Measurements from ENCODE around the gene FCHSD1. TPM values are rescaled to one million over a fixed set of nuclear protein-coding genes. Genes with fewer than 3 reads are reported as not detected.
A peak's percentile ranks its signal among the peaks of the same experiment; 100 is the strongest.

Gene FCHSD1
- total RNA-seq, 3 donors from 2014 or later: 18.1 to 32.1 (median 24.3) TPM

- Histone ChIP-seq H3K9me3 (no peaks in the 10 kb centered on the region), H3K36me3 (no peaks in the 10 kb centered on the region), H3K27ac (peak overlapping the region; percentile 10 to 64), H3K27me3 (no peaks in the 10 kb centered on the region), H3K4me3 (no peak overlapping the region), H3K4me1 (no peaks in the 10 kb centered on the region)
- DNase-seq (ENCODE audit: low spot score in 2 of 2): peak in 1 of 2 donors; percentile 26
- intact Hi-C loops (cut with DNase I; ENCODE audit: low total_unique reads): no loop called here
- TF ChIP-seq, protein P1, sequence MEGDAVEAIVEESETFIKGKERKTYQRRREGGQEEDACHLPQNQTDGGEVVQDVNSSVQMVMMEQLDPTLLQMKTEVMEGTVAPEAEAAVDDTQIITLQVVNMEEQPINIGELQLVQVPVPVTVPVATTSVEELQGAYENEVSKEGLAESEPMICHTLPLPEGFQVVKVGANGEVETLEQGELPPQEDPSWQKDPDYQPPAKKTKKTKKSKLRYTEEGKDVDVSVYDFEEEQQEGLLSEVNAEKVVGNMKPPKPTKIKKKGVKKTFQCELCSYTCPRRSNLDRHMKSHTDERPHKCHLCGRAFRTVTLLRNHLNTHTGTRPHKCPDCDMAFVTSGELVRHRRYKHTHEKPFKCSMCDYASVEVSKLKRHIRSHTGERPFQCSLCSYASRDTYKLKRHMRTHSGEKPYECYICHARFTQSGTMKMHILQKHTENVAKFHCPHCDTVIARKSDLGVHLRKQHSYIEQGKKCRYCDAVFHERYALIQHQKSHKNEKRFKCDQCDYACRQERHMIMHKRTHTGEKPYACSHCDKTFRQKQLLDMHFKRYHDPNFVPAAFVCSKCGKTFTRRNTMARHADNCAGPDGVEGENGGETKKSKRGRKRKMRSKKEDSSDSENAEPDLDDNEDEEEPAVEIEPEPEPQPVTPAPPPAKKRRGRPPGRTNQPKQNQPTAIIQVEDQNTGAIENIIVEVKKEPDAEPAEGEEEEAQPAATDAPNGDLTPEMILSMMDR (IDR thresholded peaks at IDR 0.05): no peak
- no peak for TF ChIP-seq POLR2A (IDR thresholded peaks at IDR 0.05)
- no peak for TF ChIP-seq POLR2AphosphoS5 (IDR thresholded peaks at IDR 0.05)
These were observed 45.5 kb downstream of the FCHSD1 start for GRCh38 chr5:141605523-141606277.

GRCh38 chr5:141603923-141604717 lies 47.1 kb downstream of the FCHSD1 start:
- H3K27me3 ChIP-seq: no peaks in the 10 kb centered on the region
- TF ChIP-seq POLR2AphosphoS5 (IDR thresholded peaks at IDR 0.05) (peak in 1 of 3 donors; percentile 49), POLR2A (IDR thresholded peaks at IDR 0.05) (no peak)
- TF ChIP-seq, protein P1 (IDR thresholded peaks at IDR 0.05): no peak
- peak in 1 of 2 donors; percentile 61 for DNase-seq (ENCODE audit: low spot score in 2 of 2)

DNA sequence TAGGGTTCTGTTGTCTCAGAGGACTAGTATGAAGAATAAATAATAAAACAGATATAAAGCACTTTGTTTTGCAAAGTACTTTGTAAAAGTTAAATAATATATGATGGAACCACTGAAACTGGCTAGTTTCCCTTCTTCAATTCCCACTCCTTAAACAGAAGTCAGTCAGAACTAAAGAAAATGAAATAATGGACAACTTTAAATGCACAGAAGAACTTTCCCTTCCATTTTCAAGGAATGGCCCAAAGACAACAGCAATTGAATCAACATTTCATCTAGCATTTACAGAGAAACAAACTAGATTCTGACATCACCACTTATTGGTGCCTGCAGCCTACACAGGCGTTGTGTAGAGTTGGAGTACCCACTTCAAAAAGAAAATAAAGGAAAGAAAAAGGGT lies 48.6 kb downstream of the FCHSD1 start:
- TF ChIP-seq, protein P1 (IDR thresholded peaks at IDR 0.05): no peak
- intact Hi-C loops (cut with DNase I; ENCODE audit: low total_unique reads): loop anchor here (1.0 kb wide), 1 partner anchor 27 kb away; no protein-coding TSS in a partner anchor
- Histone ChIP-seq H3K27ac (no peak overlapping the region), H3K27me3 (no peaks in the 10 kb centered on the region), H3K36me3 (no peaks in the 10 kb centered on the region), H3K4me3 (no peak overlapping the region), H3K9me3 (no peaks in the 10 kb centered on the region), H3K4me1 (no peaks in the 10 kb centered on the region)
- no peak for DNase-seq (ENCODE audit: low spot score in 2 of 2)

More at GRCh38 chr5:141603923-141604717, 47.1 kb downstream of the FCHSD1 start:
- Histone ChIP-seq H3K9me3 (no peaks in the 10 kb centered on the region), H3K4me3 (no peak overlapping the region), H3K4me1 (no peaks in the 10 kb centered on the region), H3K36me3 (no peaks in the 10 kb centered on the region), H3K27ac (peak overlapping the region; percentile 44 to 70)
- intact Hi-C loops (cut with DNase I; ENCODE audit: low total_unique reads): no loop called here

- H3K4me1 ChIP-seq: no peaks in the 10 kb centered on the region
- H3K4me3 ChIP-seq: no peak overlapping the region
- no peaks in the 10 kb centered on the region for H3K9me3 ChIP-seq
- no peaks in the 10 kb centered on the region for H3K36me3 ChIP-seq
- TF ChIP-seq POLR2A (IDR thresholded peaks at IDR 0.05) (no peak), POLR2AphosphoS5 (IDR thresholded peaks at IDR 0.05) (no peak)
- TF ChIP-seq, protein P1 (IDR thresholded peaks at IDR 0.05): no peak
- no peaks in the 10 kb centered on the region for H3K27me3 ChIP-seq
- peak overlapping the region in 1 of 2 donors; percentile 10 for H3K27ac ChIP-seq
- intact Hi-C loops (cut with DNase I; ENCODE audit: low total_unique reads): no loop called here
- no peak for DNase-seq (ENCODE audit: low spot score in 2 of 2)
These were observed 52.5 kb downstream of the FCHSD1 start for GRCh38 chr5:141598391-141599345.
